GM19438 (cell line): ENCODE results near the gene DOCK1.

Source experiments
- ATAC-seq: cut with Tn5 transposase; IDR thresholded peaks from one replicate; pipeline ENCODE4 v1.9.1; 2021; ENCODE audit warnings: low read depth; ENCODE audit not compliant: unreplicated experiment

The DOCK1 gene

DNA sequence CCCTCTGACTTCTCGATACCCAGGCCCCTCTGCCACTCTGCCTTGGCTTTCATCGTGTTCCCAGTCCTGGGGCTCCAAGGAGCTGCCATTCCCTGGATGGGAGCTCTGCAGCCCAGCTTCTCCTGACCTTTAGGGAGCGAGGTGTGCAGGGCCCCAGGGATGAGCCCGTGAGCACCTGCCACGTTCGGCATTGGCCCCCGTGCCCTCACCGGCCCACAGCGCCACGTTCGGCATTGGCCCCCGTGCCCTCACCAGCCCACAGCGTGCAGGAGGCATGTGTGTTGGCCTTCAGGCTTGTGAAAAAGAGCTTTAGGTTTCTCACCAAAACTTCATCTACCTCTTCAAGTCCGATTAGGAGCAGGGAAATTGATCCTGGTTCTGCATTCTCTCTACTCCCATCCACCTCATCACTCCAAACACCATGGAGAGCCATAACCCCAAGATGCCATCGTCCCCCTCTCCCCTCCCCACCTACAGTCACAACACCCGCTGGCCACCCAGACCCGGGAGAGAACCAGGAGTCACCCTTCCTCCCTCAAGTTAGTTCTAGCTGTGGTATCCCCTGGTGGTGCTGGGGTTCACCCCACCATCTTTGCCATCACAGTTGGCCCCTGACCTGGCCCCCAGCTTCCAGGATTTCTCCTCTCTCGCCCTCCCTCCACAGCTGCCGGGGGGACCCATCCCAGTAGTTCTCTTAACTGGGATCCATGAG lies 524.5 kb downstream of the DOCK1 start:
- no peak for ATAC-seq

DNA sequence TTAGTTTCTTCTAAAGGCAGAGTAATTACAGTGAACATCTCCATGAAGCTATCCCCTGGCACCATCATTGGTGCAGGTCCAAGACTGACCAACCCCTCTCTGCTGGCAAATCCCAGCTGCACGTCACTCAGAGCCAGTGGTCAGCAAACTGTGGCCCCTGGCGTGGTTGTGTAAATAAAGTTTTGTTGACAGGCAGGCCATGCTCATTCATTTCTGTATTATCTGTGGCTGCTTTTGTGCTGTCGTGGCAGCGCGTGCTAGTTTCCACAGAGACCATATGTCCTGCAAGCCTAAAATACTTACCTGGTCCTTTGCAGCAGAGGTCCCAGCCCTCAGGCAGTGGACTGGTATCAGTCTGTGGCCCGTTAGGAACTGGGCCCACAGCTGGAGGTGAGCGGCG lies 526.3 kb downstream of the DOCK1 start:
- ATAC-seq: no peak

DNA sequence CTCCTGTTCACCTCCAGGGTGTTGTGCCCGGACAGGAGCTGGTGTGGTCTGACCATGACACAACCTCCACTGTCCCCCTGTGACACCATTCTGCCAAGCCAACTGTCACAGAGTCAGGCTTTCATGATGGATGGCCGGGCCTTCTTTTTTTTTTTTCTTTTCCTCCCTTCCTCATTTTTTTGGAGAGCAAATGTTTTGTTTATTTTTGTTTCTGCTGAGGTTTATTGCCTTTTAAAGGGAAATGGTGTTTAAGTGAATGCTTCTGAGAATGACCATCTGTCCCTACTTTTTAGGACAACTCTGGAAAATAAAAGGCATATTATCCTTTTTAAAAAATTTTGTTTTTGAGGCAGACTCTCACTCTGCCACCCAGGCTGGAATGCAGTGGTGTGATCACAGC lies 528.8 kb downstream of the DOCK1 start:
- ATAC-seq: no peak

- no peak for ATAC-seq
Measured at GRCh38 chr10:127435246-127435645, 530.0 kb downstream of the DOCK1 start.

GRCh38 chr10:127440371-127440770 lies 535.1 kb downstream of the DOCK1 start:
- ATAC-seq: no peak

GRCh38 chr10:127441350-127442219 lies 536.4 kb downstream of the DOCK1 start:
- no peak for ATAC-seq

GRCh38 chr10:127442220-127442525 lies 536.9 kb downstream of the DOCK1 start:
- no peak for ATAC-seq

DNA sequence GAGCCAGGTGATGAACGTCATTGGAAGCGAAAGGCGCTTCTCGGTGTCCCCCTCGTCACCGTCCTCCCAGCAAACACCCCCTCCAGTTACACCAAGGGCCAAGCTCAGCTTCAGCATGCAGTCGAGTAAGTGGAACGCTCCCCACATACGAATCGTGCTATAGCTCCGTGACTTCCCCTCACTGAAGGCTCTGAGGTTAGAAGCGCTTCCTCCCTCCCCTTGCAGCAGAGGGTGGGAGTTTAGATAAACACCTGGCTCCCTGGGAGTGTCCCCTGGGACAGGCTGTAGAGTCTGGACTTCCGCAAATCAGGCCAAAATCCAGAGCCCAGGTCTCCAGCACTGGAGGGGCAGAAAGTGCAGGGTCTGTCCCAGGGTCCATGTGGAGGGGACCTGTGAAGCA lies 538.9 kb downstream of the DOCK1 start:
- ATAC-seq: no peak

- no peak for ATAC-seq
Measured at GRCh38 chr10:127447197-127447596, 542.0 kb downstream of the DOCK1 start.

GRCh38 chr10:127449490-127449889 lies 544.3 kb downstream of the DOCK1 start:
- no peak for ATAC-seq

- no peak for ATAC-seq
Measured at GRCh38 chr10:127450644-127451043, 545.4 kb downstream of the DOCK1 start.

DNA sequence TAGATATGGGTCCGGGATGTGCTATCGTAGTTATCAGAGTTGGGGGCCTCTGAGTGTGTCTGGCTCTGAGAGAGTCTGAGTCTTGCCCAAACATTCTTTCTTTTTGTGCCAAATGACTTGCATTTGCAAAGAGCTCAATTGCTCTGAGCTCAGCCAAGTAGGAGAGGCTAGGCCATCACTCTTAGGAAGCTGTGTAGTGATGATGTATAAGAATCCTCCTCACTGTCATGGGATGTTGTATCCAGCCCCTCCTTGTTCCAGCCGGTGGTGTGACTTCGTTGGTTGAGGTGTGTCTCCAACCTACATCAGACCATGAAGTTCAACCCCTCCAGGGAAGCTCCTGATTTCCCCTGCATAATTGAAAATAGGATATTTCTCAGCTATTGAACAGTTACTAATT lies 546.4 kb downstream of the DOCK1 start:
- no peak for ATAC-seq

GRCh38 chr10:127452568-127452967 lies 547.3 kb downstream of the DOCK1 start:
- ATAC-seq: no peak

DNA sequence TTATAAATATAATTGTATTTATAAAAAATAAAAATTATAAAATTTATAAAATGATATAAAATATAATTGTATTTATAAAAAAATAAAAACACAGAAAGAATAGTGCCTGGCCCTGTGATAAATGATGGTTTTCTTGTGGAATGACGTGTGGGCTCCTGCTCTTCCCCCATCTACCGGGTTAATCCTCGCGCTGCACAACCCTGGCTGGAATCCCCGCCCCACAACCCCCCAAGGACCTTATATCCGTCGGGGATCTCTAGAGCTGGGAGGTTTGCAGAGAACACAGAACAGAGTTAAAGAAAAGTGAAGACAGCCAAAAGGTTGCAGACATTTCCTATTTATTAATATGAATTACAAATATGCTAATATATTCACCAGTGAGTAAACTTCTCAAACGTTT lies 548.5 kb downstream of the DOCK1 start:
- ATAC-seq: no peak

DNA sequence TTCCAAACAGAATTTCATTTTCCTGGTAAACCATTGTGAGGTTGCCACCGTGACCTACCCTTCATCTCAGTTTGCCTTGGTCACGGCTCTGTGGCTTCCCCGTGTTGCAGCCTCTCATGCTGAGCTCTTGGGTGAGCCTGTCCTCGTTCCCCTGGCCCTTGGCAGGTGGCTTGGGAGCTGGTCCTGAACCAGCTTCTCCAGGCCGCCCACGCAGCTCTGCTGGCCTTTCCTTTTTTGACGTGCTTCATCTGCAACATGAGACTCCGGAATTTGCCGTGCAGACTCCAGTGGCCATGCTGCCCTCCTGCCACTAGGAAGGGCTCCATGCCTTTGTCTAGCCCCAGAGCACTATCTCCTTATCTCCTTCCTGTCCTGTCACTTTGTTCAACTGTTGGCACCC lies 550.9 kb downstream of the DOCK1 start:
- ATAC-seq: no peak

- ATAC-seq: no peak
Measured at GRCh38 chr10:127458016-127458810, 553.0 kb downstream of the DOCK1 start.

DNA sequence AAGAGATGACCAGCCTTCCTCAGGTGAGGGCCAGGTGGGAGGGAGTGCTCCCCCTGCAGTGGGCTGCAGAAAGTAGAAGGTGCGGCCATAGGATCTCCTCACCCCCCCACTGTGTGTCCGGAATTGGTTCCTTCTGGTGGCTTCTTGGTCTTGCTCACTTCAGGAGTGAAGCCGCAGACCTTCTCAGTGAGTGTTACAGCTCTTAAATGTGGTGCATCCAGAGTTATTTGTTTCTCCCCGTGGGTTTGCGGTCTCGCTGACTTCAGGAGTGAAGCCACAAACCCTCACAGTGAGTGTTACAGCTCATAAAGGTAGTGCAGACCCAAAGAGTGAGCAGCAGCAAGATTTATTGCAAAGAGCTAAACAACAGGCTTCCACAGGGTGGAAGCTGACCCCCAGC lies 553.6 kb downstream of the DOCK1 start:
- no peak for ATAC-seq

DNA sequence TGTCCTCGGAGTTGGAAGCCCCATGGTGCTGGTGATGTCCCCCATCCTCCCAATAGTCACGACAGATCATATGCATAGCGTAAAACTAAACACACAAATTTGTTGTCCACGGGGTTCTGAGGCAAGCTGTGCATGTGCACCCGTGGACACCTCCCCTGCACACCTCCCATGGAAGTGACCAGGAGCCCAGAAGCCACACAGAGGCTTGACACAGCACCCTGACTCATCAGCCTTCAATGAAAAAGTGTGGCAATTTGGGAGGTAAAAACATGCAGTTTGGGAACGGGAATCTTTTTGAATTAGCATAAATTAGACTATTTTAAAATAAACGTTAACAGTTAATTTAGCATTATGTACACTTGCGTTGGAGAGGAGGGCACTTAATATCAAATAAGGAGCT lies 554.7 kb downstream of the DOCK1 start:
- ATAC-seq: no peak

DNA sequence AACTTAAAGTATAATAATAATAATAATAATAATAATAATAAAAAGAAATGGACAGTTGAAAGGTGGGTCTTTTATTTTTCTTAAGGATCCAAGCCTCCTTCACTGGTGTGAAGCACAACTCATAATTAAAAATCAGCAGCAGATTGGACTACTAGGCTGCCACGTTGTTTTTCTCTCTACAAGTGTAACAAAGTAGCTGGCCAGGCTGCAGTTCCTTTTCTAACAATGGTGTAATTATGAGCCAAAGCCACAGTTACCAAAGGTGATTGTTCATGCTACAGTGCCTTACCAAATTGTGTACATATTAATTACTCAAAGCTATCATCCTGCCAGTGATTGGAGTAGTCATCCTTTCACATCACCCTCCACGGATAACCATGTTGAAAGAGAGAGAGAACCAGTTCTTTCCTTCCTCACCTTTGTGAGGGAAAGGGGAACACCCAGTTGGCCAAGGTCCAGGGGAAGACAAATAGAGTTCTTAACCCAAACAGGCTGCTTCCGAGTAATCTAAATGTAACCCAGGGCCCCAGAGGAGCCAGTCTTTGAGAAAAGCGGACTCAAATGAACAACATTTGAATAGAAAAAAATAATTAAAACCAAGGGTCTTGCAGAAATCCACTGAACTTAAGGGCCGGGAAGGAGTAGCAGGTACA lies 557.5 kb downstream of the DOCK1 start:
- ATAC-seq: no peak

- ATAC-seq: no peak
Measured at GRCh38 chr10:127463548-127463947, 558.3 kb downstream of the DOCK1 start.

DNA sequence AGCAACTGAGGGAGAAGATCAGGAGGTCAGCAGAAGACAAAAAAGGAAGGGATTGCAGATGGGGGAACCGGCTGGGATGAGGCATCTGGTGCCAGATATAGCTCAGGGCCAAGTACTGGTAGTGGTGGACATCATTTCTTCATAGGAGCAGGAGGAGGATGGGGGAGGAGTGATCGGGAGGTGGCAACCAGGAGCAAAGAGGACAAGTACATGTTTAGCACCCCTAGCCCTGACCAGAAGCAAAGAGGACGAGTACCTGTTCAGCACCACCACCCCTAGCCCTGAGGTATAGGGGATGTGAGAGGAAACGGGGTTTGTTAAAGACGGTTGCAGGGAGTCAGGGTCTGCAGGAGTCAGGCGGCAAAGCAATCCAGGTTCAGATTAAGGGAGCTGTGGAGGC lies 559.3 kb downstream of the DOCK1 start:
- no peak for ATAC-seq
